Endothelial cell of umbilical vein (primary cell): ENCODE results near the gene CMIP.

Experiments
- CTCF ChIP-seq, 2 donors: IDR thresholded peaks; 1 replicate in 1 of 2; 2 replicates in 1 of 2; pipeline ENCODE4 v1.5.1; 2011; ENCODE audit warnings: low read length in 2 of 2, mild to moderate bottlenecking in 2 of 2, moderate library complexity in 2 of 2, control low read depth in 1 of 2, inconsistent platforms in 1 of 2, low read depth in 1 of 2; ENCODE audit not compliant: insufficient read depth in 1 of 2; ENCODE audit errors: extremely low read depth in 1 of 2
- EZH2 ChIP-seq: IDR thresholded peaks from 2 replicates; pipeline ENCODE4 v1.6.1; 2012; ENCODE audit warnings: borderline replicate concordance, low read depth, mild to moderate bottlenecking, moderate library complexity, low read length, inconsistent platforms; ENCODE audit not compliant: severe bottlenecking
- FOS ChIP-seq: IDR thresholded peaks from 2 replicates; pipeline ENCODE4 v1.6.1; 2011; ENCODE audit warnings: mild to moderate bottlenecking, low read length, moderate library complexity, borderline replicate concordance; ENCODE audit not compliant: insufficient read depth
- GATA2 ChIP-seq: IDR thresholded peaks from 2 replicates; pipeline ENCODE4 v1.7.0; 2011; ENCODE audit warnings: low read depth, mild to moderate bottlenecking, moderate library complexity, mixed read lengths, low read length; ENCODE audit not compliant: insufficient read length, insufficient read depth
- MYC ChIP-seq: IDR thresholded peaks from one replicate; pipeline ENCODE4 v1.6.1; 2011; ENCODE audit warnings: mild to moderate bottlenecking, low read depth, low read length
- POLR2A ChIP-seq: IDR thresholded peaks from 2 replicates; pipeline ENCODE4 v1.6.1; 2012; ENCODE audit warnings: low read depth, mild to moderate bottlenecking, control low read depth, low read length

GRCh38 chr16:81687131-81687456 lies 242.5 kb downstream of the CMIP start:
- TF ChIP-seq CTCF (IDR thresholded peaks at IDR 0.05; ENCODE audit: extremely low read depth in 1 of 2, insufficient read depth in 1 of 2, low read depth in 1 of 2, low read length in 2 of 2) (no peak), MYC (no peak), FOS (no peak), POLR2A (no peak), GATA2 (no peak), EZH2 (no peak)
